Measurements from ENCODE around the gene DNALI1.

GRCh38 chr1:37509181-37509580 is 47.6 kb upstream of the DNALI1 start:
- TF ChIP-seq POLR2A (IDR thresholded peaks at IDR 0.05; ENCODE audit: low read depth, low read length) (no peak), BHLHE40 (IDR thresholded peaks at IDR 0.05; ENCODE audit: low read depth, low read length) (no peak), MAFK (IDR thresholded peaks at IDR 0.05; ENCODE audit: low read depth, low read length) (no peak), RAD21 (IDR thresholded peaks at IDR 0.05; ENCODE audit: low read length) (no peak), CHD1 (IDR thresholded peaks at IDR 0.05; ENCODE audit: low read depth, low read length) (no peak), SMC3 (IDR thresholded peaks at IDR 0.05; ENCODE audit: low read depth, low read length) (no peak), USF2 (IDR thresholded peaks at IDR 0.05; ENCODE audit: low read depth, low read length) (no peak), MXI1 (IDR thresholded peaks at IDR 0.05; ENCODE audit: borderline replicate concordance, low read depth, low read length) (no peak), RCOR1 (IDR thresholded peaks at IDR 0.05; ENCODE audit: insufficient replicate concordance, low read length) (no peak), CEBPB (IDR thresholded peaks at IDR 0.05; ENCODE audit: low read depth, low read length) (no peak), RFX5 (IDR thresholded peaks at IDR 0.05; ENCODE audit: low read depth, low read length) (no peak), MAZ (IDR thresholded peaks at IDR 0.05; ENCODE audit: borderline replicate concordance, low read depth, low read length) (no peak), ELK1 (IDR thresholded peaks at IDR 0.05; ENCODE audit: borderline replicate concordance, low read depth, low read length) (no peak)
- TF ChIP-seq, protein P1, sequence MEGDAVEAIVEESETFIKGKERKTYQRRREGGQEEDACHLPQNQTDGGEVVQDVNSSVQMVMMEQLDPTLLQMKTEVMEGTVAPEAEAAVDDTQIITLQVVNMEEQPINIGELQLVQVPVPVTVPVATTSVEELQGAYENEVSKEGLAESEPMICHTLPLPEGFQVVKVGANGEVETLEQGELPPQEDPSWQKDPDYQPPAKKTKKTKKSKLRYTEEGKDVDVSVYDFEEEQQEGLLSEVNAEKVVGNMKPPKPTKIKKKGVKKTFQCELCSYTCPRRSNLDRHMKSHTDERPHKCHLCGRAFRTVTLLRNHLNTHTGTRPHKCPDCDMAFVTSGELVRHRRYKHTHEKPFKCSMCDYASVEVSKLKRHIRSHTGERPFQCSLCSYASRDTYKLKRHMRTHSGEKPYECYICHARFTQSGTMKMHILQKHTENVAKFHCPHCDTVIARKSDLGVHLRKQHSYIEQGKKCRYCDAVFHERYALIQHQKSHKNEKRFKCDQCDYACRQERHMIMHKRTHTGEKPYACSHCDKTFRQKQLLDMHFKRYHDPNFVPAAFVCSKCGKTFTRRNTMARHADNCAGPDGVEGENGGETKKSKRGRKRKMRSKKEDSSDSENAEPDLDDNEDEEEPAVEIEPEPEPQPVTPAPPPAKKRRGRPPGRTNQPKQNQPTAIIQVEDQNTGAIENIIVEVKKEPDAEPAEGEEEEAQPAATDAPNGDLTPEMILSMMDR (conservative IDR thresholded peaks at IDR 0.05; ENCODE audit: low read depth, low read length), result 0 out of 2 replicates have a peak, but pooled peaks have one; percentile 21

Measured in IMR-90 (cell line).